Measurements from ENCODE around the gene NGFR.

Gene NGFR

DNA sequence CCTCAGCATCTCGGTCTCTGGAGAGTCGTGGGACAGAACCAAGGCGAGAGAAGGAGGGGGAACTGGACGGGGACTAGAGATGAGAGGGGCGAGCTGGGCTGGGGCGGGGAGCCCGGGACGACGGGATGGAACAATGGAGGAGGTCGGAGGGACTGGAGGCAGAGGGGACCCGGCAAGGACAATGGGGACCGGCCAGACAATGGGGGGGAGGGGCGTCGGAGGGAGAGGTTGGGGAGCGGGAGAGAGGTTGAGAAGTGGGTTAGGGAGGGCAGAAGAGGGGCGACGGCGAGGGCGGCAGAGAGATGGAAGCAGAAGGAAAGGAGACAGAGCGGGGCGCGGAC, 719 bp downstream of the NGFR start:
- Histone ChIP-seq H3K79me2 (ENCODE audit: insufficient read depth, low read depth) (no peaks in the 10 kb centered on the region), H4K20me1 (ENCODE audit: insufficient read depth) (no peaks in the 10 kb centered on the region), H3K4me3 (IDR thresholded peaks at IDR 0.05; ENCODE audit: insufficient read depth, low read depth, low read length) (no peak overlapping the region), H3K27me3 (ENCODE audit: insufficient read depth, low read depth) (peaks cover 84% of the 10 kb centered on the region), H3K9ac (no peak overlapping the region), H3K36me3 (ENCODE audit: insufficient read depth) (no peaks in the 10 kb centered on the region), H3K4me2 (peak overlapping the region; percentile 80; the same call in 1 of the 2 replicates), H3K27ac (no peak overlapping the region), H3K4me1 (ENCODE audit: low read depth, poor library complexity, severe bottlenecking) (peaks cover 10% of the 10 kb centered on the region), H2AFZ (ENCODE audit: low read depth) (peak overlapping the region; percentile 61; the same call in 1 of the 2 replicates)
- TF ChIP-seq, protein P1, sequence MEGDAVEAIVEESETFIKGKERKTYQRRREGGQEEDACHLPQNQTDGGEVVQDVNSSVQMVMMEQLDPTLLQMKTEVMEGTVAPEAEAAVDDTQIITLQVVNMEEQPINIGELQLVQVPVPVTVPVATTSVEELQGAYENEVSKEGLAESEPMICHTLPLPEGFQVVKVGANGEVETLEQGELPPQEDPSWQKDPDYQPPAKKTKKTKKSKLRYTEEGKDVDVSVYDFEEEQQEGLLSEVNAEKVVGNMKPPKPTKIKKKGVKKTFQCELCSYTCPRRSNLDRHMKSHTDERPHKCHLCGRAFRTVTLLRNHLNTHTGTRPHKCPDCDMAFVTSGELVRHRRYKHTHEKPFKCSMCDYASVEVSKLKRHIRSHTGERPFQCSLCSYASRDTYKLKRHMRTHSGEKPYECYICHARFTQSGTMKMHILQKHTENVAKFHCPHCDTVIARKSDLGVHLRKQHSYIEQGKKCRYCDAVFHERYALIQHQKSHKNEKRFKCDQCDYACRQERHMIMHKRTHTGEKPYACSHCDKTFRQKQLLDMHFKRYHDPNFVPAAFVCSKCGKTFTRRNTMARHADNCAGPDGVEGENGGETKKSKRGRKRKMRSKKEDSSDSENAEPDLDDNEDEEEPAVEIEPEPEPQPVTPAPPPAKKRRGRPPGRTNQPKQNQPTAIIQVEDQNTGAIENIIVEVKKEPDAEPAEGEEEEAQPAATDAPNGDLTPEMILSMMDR (conservative IDR thresholded peaks at IDR 0.05; ENCODE audit: low read depth, low read length): no peak

DNA sequence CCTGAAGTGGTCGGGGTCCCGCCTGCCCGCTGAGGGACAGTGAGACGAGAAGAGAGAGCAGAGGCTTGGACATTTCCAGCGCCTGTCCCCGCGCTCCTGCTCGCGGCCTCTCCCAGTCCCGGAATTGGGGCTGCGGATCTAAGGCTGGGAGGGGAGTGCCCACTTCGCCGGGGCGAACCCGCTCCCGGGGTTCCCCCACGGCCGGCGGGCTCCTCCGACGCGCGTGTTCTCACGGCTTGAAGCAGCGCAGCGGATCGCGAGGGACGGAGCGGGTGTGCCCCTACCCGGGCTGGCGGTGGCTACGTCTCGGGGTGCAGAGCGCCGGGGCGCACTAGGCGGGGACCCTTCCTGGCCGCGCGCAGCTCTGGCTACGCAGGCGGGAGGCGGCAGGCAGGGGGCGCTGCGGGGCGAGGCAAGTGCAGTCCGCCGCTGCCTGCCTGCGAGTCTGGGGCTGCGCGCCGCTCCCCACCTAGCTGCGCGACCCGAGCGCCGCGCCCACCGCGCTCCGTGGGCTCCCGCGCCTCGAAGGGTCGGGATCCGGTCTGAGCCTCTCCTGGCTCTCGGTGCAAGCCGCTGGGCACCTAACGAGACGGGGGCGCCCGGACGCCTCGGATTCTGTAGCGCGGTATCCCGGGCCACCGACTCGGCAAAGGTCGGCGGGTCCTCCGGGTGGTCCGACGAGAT, 1.2 kb downstream of the NGFR start:
- H3K36me3 ChIP-seq (ENCODE audit: insufficient read depth): no peaks in the 10 kb centered on the region
- H3K79me2 ChIP-seq (ENCODE audit: insufficient read depth, low read depth): no peaks in the 10 kb centered on the region
- H3K27ac ChIP-seq: no peak overlapping the region
- no peaks in the 10 kb centered on the region for H4K20me1 ChIP-seq (ENCODE audit: insufficient read depth)
- peaks cover 84% of the 10 kb centered on the region for H3K27me3 ChIP-seq (ENCODE audit: insufficient read depth, low read depth)
- H2AFZ ChIP-seq (ENCODE audit: low read depth): peak overlapping the region; percentile 29; the same call in 1 of the 2 replicates
- TF ChIP-seq, protein P1 (conservative IDR thresholded peaks at IDR 0.05; ENCODE audit: low read depth, low read length): peak; percentile 62
- peaks cover 10% of the 10 kb centered on the region for H3K4me1 ChIP-seq (ENCODE audit: low read depth, poor library complexity, severe bottlenecking)
- H3K4me3 ChIP-seq (IDR thresholded peaks at IDR 0.05; ENCODE audit: insufficient read depth, low read depth, low read length): no peak overlapping the region
- peak overlapping the region; percentile 80; the same call in 1 of the 2 replicates for H3K4me2 ChIP-seq
- H3K9ac ChIP-seq: no peak overlapping the region

DNA sequence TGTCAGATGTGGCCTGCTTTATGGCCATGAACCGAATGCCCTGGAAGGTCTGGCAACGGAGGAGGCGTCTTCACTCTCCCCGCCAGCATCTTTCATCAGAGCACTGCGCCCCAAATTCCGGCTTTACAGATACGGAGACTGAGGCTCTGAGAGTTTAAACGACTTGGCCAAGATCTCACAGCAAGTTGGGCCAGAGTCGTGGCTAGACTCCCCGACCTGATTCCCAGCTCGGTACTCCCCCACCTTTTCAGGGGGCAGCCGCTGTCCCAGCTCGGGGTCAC, 1.7 kb downstream of the NGFR start:
- TF ChIP-seq, protein P1 (conservative IDR thresholded peaks at IDR 0.05; ENCODE audit: low read depth, low read length): no peak
- no peaks in the 10 kb centered on the region for H3K36me3 ChIP-seq (ENCODE audit: insufficient read depth)
- no peak overlapping the region for H3K9ac ChIP-seq
- H3K4me1 ChIP-seq (ENCODE audit: low read depth, poor library complexity, severe bottlenecking): peaks cover 10% of the 10 kb centered on the region
- no peaks in the 10 kb centered on the region for H3K79me2 ChIP-seq (ENCODE audit: insufficient read depth, low read depth)
- H3K27me3 ChIP-seq (ENCODE audit: insufficient read depth, low read depth): peaks cover 84% of the 10 kb centered on the region
- peak overlapping the region; percentile 29; the same call in 1 of the 2 replicates for H2AFZ ChIP-seq (ENCODE audit: low read depth)
- no peak overlapping the region for H3K4me3 ChIP-seq (IDR thresholded peaks at IDR 0.05; ENCODE audit: insufficient read depth, low read depth, low read length)
- H3K4me2 ChIP-seq: peak overlapping the region; percentile 17; the same call in 1 of the 2 replicates
- no peak overlapping the region for H3K27ac ChIP-seq
- no peaks in the 10 kb centered on the region for H4K20me1 ChIP-seq (ENCODE audit: insufficient read depth)

GRCh38 chr17:49497148-49498028, 2.3 kb downstream of the NGFR start:
- Histone ChIP-seq H3K4me1 (ENCODE audit: low read depth, poor library complexity, severe bottlenecking) (peaks cover 10% of the 10 kb centered on the region), H2AFZ (ENCODE audit: low read depth) (no peak overlapping the region), H3K27ac (no peak overlapping the region), H3K4me2 (peak overlapping the region; percentile 17; the same call in 1 of the 2 replicates), H3K79me2 (ENCODE audit: insufficient read depth, low read depth) (no peaks in the 10 kb centered on the region), H3K9ac (no peak overlapping the region), H3K27me3 (ENCODE audit: insufficient read depth, low read depth) (peaks cover 90% of the 10 kb centered on the region), H3K36me3 (ENCODE audit: insufficient read depth) (no peaks in the 10 kb centered on the region), H4K20me1 (ENCODE audit: insufficient read depth) (no peaks in the 10 kb centered on the region), H3K4me3 (IDR thresholded peaks at IDR 0.05; ENCODE audit: insufficient read depth, low read depth, low read length) (no peak overlapping the region)
- TF ChIP-seq, protein P1 (conservative IDR thresholded peaks at IDR 0.05; ENCODE audit: low read depth, low read length): no peak

Measured in KMS-11 (cell line).